NB4 (cell line): ENCODE results near the gene SAC3D1.

Experiments
- MYC ChIP-seq: IDR thresholded peaks from 2 replicates; pipeline ENCODE4 v1.6.1; 2011; ENCODE audit warnings: low read depth, low read length
- TF ChIP-seq, protein P1 (sequence below): IDR thresholded peaks from one replicate; pipeline ENCODE4 v1.5.1; 2012; ENCODE audit warnings: low read depth, low read length

- TF ChIP-seq, protein P1, sequence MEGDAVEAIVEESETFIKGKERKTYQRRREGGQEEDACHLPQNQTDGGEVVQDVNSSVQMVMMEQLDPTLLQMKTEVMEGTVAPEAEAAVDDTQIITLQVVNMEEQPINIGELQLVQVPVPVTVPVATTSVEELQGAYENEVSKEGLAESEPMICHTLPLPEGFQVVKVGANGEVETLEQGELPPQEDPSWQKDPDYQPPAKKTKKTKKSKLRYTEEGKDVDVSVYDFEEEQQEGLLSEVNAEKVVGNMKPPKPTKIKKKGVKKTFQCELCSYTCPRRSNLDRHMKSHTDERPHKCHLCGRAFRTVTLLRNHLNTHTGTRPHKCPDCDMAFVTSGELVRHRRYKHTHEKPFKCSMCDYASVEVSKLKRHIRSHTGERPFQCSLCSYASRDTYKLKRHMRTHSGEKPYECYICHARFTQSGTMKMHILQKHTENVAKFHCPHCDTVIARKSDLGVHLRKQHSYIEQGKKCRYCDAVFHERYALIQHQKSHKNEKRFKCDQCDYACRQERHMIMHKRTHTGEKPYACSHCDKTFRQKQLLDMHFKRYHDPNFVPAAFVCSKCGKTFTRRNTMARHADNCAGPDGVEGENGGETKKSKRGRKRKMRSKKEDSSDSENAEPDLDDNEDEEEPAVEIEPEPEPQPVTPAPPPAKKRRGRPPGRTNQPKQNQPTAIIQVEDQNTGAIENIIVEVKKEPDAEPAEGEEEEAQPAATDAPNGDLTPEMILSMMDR: no peak
- TF ChIP-seq MYC: peak; percentile 60
Measured at GRCh38 chr11:65083834-65084597, 43.0 kb downstream of the SAC3D1 start, which contains the start of the genes CDCA5 and ZFPL1.
